ENCODE results near the gene SNAPIN.

SNAPIN gene

GRCh38 chr1:153633161-153633753 is 25.2 kb upstream of the SNAPIN start:
- Mint-ChIP-seq H3K27ac (no peak overlapping the region), H3K27me3 (ENCODE audit: low read depth, poor library complexity) (peaks cover 3% of the 10 kb centered on the region), H3K4me3 (peak overlapping the region; percentile 96), H3K4me1 (peaks cover 86% of the 10 kb centered on the region), H3K9me3 (peaks cover 12% of the 10 kb centered on the region), H3K36me3 (ENCODE audit: low read depth) (peaks cover 44% of the 10 kb centered on the region)
- TF ChIP-seq CTCF (IDR thresholded peaks at IDR 0.05), result no peak
- no peak for DNase-seq

- H3K9me3 Mint-ChIP-seq, result peaks cover 12% of the 10 kb centered on the region
- H3K4me3 Mint-ChIP-seq, result peak within 1 kb of the TSS; percentile 96
- H3K4me1 Mint-ChIP-seq, result peaks cover 82% of the 10 kb centered on the region
- peak within 1 kb of the TSS; percentile 100 for H3K27ac Mint-ChIP-seq
- TF ChIP-seq CTCF (IDR thresholded peaks at IDR 0.05), result no peak
- H3K27me3 Mint-ChIP-seq (ENCODE audit: low read depth, poor library complexity), result peaks cover 3% of the 10 kb centered on the region
- DNase-seq, result peak; percentile 93
- peaks cover 52% of the 10 kb centered on the region for H3K36me3 Mint-ChIP-seq (ENCODE audit: low read depth)
Measured at GRCh38 chr1:153633754-153634665, 24.5 kb upstream of the SNAPIN start, which contains the start of gene CHTOP. Gene CHTOP (plus strand): TSS chr1:153634066. CDS start chr1:153636589, 2,523 bp downstream.

DNA sequence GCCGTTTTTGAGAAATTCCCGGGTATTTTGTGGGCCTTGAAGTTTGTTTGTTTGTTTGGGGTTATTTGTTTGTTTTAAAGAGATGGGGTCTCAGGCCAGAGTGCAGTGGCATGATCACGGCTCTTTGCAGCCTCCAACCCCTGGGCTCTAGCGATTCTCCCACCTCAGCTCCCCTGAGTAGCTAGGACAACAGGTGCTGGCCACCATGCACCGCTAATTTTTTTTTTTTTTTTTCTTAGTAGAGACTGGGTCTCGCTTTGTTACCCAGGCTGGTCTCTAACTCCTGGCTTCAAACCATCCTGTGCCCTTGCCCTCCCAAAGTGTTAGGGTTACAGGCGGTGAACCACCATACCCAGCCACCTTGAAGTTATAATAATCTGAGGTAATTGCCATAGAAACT is 22.6 kb upstream of the SNAPIN start:
- Mint-ChIP-seq H3K27me3 (ENCODE audit: low read depth, poor library complexity) (peaks cover 3% of the 10 kb centered on the region), H3K4me3 (peak overlapping the region; percentile 79), H3K36me3 (ENCODE audit: low read depth) (peaks cover 59% of the 10 kb centered on the region), H3K27ac (no peak overlapping the region), H3K4me1 (peaks cover 65% of the 10 kb centered on the region), H3K9me3 (peaks cover 12% of the 10 kb centered on the region)
- TF ChIP-seq CTCF (IDR thresholded peaks at IDR 0.05), result no peak
- DNase-seq, result no peak

GRCh38 chr1:153636312-153636711 is 22.2 kb upstream of the SNAPIN start:
- DNase-seq, result no peak
- no peak overlapping the region for H3K27ac Mint-ChIP-seq
- no peak for TF ChIP-seq CTCF (IDR thresholded peaks at IDR 0.05)
- H3K9me3 Mint-ChIP-seq, result peaks cover 12% of the 10 kb centered on the region
- peaks cover 68% of the 10 kb centered on the region for H3K4me1 Mint-ChIP-seq
- H3K36me3 Mint-ChIP-seq (ENCODE audit: low read depth), result peaks cover 63% of the 10 kb centered on the region
- H3K4me3 Mint-ChIP-seq, result peak overlapping the region; percentile 81
- H3K27me3 Mint-ChIP-seq (ENCODE audit: low read depth, poor library complexity), result peaks cover 3% of the 10 kb centered on the region

- Mint-ChIP-seq H3K36me3 (ENCODE audit: low read depth) (peaks cover 70% of the 10 kb centered on the region), H3K4me1 (peaks cover 60% of the 10 kb centered on the region), H3K4me3 (no peak overlapping the region), H3K27ac (no peak overlapping the region), H3K9me3 (peaks cover 5% of the 10 kb centered on the region), H3K27me3 (ENCODE audit: low read depth, poor library complexity) (peaks cover 2% of the 10 kb centered on the region)
- DNase-seq, result no peak
- TF ChIP-seq CTCF (IDR thresholded peaks at IDR 0.05), result no peak
Measured at GRCh38 chr1:153638261-153638660, 20.2 kb upstream of the SNAPIN start.
